ENCODE data around the gene FAM210B.

DNA sequence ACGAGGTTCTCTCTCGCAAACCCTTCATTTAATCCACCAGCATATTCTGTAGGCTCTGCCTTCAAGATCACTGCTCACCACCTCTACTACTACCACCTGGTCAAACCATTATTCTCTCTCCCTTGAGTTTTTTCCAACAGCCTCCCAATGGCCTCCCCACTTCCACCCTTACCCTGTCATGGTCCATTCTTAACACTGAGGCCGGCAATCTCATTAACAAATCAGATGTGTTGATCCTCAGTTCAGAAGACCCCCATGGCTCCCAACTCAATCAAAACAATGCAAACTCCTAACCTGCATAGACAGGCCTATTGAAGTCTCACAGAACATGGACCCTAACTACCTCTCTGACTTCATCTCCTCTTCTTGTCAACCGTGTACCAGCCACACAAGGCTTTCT is 31.0 kb downstream of the FAM210B start:
- TF ChIP-seq, protein P1, sequence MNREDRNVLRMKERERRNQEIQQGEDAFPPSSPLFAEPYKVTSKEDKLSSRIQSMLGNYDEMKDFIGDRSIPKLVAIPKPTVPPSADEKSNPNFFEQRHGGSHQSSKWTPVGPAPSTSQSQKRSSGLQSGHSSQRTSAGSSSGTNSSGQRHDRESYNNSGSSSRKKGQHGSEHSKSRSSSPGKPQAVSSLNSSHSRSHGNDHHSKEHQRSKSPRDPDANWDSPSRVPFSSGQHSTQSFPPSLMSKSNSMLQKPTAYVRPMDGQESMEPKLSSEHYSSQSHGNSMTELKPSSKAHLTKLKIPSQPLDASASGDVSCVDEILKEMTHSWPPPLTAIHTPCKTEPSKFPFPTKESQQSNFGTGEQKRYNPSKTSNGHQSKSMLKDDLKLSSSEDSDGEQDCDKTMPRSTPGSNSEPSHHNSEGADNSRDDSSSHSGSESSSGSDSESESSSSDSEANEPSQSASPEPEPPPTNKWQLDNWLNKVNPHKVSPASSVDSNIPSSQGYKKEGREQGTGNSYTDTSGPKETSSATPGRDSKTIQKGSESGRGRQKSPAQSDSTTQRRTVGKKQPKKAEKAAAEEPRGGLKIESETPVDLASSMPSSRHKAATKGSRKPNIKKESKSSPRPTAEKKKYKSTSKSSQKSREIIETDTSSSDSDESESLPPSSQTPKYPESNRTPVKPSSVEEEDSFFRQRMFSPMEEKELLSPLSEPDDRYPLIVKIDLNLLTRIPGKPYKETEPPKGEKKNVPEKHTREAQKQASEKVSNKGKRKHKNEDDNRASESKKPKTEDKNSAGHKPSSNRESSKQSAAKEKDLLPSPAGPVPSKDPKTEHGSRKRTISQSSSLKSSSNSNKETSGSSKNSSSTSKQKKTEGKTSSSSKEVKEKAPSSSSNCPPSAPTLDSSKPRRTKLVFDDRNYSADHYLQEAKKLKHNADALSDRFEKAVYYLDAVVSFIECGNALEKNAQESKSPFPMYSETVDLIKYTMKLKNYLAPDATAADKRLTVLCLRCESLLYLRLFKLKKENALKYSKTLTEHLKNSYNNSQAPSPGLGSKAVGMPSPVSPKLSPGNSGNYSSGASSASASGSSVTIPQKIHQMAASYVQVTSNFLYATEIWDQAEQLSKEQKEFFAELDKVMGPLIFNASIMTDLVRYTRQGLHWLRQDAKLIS (CRISPR knock-in tag; IDR thresholded peaks at IDR 0.05), result no peak
- TF ChIP-seq, protein P2, sequence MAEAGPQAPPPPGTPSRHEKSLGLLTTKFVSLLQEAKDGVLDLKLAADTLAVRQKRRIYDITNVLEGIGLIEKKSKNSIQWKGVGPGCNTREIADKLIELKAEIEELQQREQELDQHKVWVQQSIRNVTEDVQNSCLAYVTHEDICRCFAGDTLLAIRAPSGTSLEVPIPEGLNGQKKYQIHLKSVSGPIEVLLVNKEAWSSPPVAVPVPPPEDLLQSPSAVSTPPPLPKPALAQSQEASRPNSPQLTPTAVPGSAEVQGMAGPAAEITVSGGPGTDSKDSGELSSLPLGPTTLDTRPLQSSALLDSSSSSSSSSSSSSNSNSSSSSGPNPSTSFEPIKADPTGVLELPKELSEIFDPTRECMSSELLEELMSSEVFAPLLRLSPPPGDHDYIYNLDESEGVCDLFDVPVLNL (CRISPR knock-in tag; IDR thresholded peaks at IDR 0.05; ENCODE audit: low read depth), result no peak
- no peak for TF ChIP-seq TARDBP (IDR thresholded peaks at IDR 0.05)
- no peak for TF ChIP-seq ZNF354B (CRISPR knock-in tag; IDR thresholded peaks at IDR 0.05)
- no peak for TF ChIP-seq ZNF778 (CRISPR knock-in tag; IDR thresholded peaks at IDR 0.05)
- TF ChIP-seq, protein P3, sequence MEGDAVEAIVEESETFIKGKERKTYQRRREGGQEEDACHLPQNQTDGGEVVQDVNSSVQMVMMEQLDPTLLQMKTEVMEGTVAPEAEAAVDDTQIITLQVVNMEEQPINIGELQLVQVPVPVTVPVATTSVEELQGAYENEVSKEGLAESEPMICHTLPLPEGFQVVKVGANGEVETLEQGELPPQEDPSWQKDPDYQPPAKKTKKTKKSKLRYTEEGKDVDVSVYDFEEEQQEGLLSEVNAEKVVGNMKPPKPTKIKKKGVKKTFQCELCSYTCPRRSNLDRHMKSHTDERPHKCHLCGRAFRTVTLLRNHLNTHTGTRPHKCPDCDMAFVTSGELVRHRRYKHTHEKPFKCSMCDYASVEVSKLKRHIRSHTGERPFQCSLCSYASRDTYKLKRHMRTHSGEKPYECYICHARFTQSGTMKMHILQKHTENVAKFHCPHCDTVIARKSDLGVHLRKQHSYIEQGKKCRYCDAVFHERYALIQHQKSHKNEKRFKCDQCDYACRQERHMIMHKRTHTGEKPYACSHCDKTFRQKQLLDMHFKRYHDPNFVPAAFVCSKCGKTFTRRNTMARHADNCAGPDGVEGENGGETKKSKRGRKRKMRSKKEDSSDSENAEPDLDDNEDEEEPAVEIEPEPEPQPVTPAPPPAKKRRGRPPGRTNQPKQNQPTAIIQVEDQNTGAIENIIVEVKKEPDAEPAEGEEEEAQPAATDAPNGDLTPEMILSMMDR (IDR thresholded peaks at IDR 0.05 in 2 of 3, conservative IDR thresholded peaks at IDR 0.05 in 1 of 3; ENCODE audit: insufficient read depth in 2 of 3, low read depth in 1 of 3, low read length in 3 of 3), result no peak
- TF ChIP-seq E2F3 (CRISPR knock-in tag; IDR thresholded peaks at IDR 0.05), result no peak
- no peak for TF ChIP-seq MYNN (IDR thresholded peaks at IDR 0.05)
- no peak for TF ChIP-seq MYNN (CRISPR knock-in tag; IDR thresholded peaks at IDR 0.05)
- no peak for TF ChIP-seq ZNF384 (IDR thresholded peaks at IDR 0.05; ENCODE audit: low read depth, low read length)
- TF ChIP-seq ZNF274 (IDR thresholded peaks at IDR 0.05; ENCODE audit: borderline replicate concordance, low read depth, low read length), result no peak
- TF ChIP-seq RNF2 (IDR thresholded peaks at IDR 0.05), result no peak
- no peak for TF ChIP-seq EZH2 (IDR thresholded peaks at IDR 0.05; ENCODE audit: borderline replicate concordance, low read depth, low read length)
- no peak for TF ChIP-seq GABPA (tag; conservative IDR thresholded peaks at IDR 0.05; ENCODE audit: low read depth)
- no peak for TF ChIP-seq LEF1 (IDR thresholded peaks at IDR 0.05)
